PC-3 (cell line): ENCODE results near the gene GSC2.

ENCODE experiments used
- CTCF ChIP-seq: fragments of 300-600 bp; sonication (generic); conservative IDR thresholded peaks from 2 replicates; pipeline ENCODE4 v1.5.1; 2017; ENCODE audit warnings: antibody characterized with exemption, low read depth, mild to moderate bottlenecking, low read length
- EZH2 ChIP-seq: fragments of 300-600 bp; sonication (generic); IDR thresholded peaks from one replicate; pipeline ENCODE4 v1.6.1; 2017; ENCODE audit warnings: antibody characterized with exemption, mild to moderate bottlenecking, low read length; ENCODE audit not compliant: unreplicated experiment

GRCh38 chr22:19124377-19124776 lies 25.7 kb downstream of the GSC2 start:
- no peak for TF ChIP-seq CTCF
- TF ChIP-seq EZH2 = no peak
